Renal cortex interstitium (tissue), 3 donors: ENCODE results near the gene ATAD3A. TPM values are rescaled to one million over a fixed set of nuclear protein-coding genes. Genes with fewer than 3 reads are reported as not detected.

Experiments
- polyA plus RNA-seq, 3 donors: library from polyadenylated mRNA; unstranded; fragments of 120-200 nt; gene quantifications; one replicate each; pipeline ENCODE4 v1.2.1, GENCODE V29; 2013; ENCODE audit not compliant: insufficient read length in 3 of 3

ATAD3A gene
- polyA plus RNA-seq, 3 donors: 15.4 to 29.0 (median 25.9) TPM

Other genes with a start within 250 kb of the ATAD3A start
- gene UBE2J2, start 238.3 kb upstream of the ATAD3A start, polyA plus RNA-seq: 10 to 100 TPM; 44.5 to 58.5 (median 53.4) TPM
- gene SCNN1D, start 231.7 kb upstream of the ATAD3A start, polyA plus RNA-seq: 10 to 100 TPM in 1 of 3 donors, 1 to 10 TPM in 2; 3.9 to 10.5 (median 5.8) TPM
- gene ACAP3, start 204.2 kb upstream of the ATAD3A start, polyA plus RNA-seq: 10 to 100 TPM; 22.4 to 39.1 (median 38.3) TPM
- 10 to 100 TPM in 2 of 3 donors, 1 to 10 TPM in 1; 4.5 to 10.4 (median 10.0) TPM for gene PUSL1, start 203.6 kb upstream of the ATAD3A start, polyA plus RNA-seq
- gene INTS11, start 187.5 kb upstream of the ATAD3A start, polyA plus RNA-seq: 100 to 1,000 TPM; 107 to 159 (median 117) TPM
- 10 to 100 TPM; 10.0 to 18.0 (median 16.0) TPM for gene CPTP, start 187.4 kb upstream of the ATAD3A start, polyA plus RNA-seq
- gene TAS1R3, start 180.9 kb upstream of the ATAD3A start, polyA plus RNA-seq: under 1 TPM; 0.31 to 0.52 (median 0.47) TPM
- 10 to 100 TPM; 23.6 to 45.9 (median 42.6) TPM for gene DVL1, start 162.7 kb upstream of the ATAD3A start, polyA plus RNA-seq
- gene MXRA8, start 153.6 kb upstream of the ATAD3A start, polyA plus RNA-seq: 100 to 1,000 TPM; 145 to 202 (median 196) TPM
- 10 to 100 TPM; 52.0 to 89.3 (median 86.3) TPM for gene AURKAIP1, start 137.0 kb upstream of the ATAD3A start, polyA plus RNA-seq
- gene CCNL2, start 112.8 kb upstream of the ATAD3A start, polyA plus RNA-seq: 100 to 1,000 TPM; 241 to 386 (median 255) TPM
- 100 to 1,000 TPM; 115 to 120 (median 120) TPM for gene MRPL20, start 104.9 kb upstream of the ATAD3A start, polyA plus RNA-seq
- gene ANKRD65, start 90.9 kb upstream of the ATAD3A start, polyA plus RNA-seq: 10 to 100 TPM in 2 of 3 donors, 1 to 10 TPM in 1; 8.3 to 14.7 (median 10.6) TPM
- gene VWA1, start 76.5 kb upstream of the ATAD3A start, polyA plus RNA-seq: 10 to 100 TPM; 31.6 to 74.6 (median 62.4) TPM
- 1 to 10 TPM; 2.2 to 5.5 (median 2.9) TPM for gene ATAD3C, start 62.5 kb upstream of the ATAD3A start, polyA plus RNA-seq
- 10 to 100 TPM; 11.6 to 28.5 (median 15.1) TPM for gene ATAD3B, start 40.4 kb upstream of the ATAD3A start, polyA plus RNA-seq
- gene TMEM240, start 28.5 kb downstream of the ATAD3A start, polyA plus RNA-seq: 10 to 100 TPM in 1 of 3 donors, 1 to 10 TPM in 2; 4.0 to 12.1 (median 6.6) TPM
- 10 to 100 TPM; 79.9 to 85.8 (median 80.6) TPM for gene SSU72, start 62.7 kb downstream of the ATAD3A start, polyA plus RNA-seq
- 1 to 10 TPM; 1.8 to 4.8 (median 3.2) TPM for gene FNDC10, start 88.0 kb downstream of the ATAD3A start, polyA plus RNA-seq
- gene MIB2, start 103.3 kb downstream of the ATAD3A start, polyA plus RNA-seq: 10 to 100 TPM; 30.3 to 71.4 (median 70.4) TPM
- 10 to 100 TPM; 15.0 to 36.3 (median 35.3) TPM for gene MMP23B, start 120.0 kb downstream of the ATAD3A start, polyA plus RNA-seq
- 10 to 100 TPM; 37.7 to 45.5 (median 42.4) TPM for gene CDK11B, start 146.8 kb downstream of the ATAD3A start, polyA plus RNA-seq
- 10 to 100 TPM; 66.8 to 81.4 (median 67.8) TPM for gene SLC35E2B, start 180.6 kb downstream of the ATAD3A start, polyA plus RNA-seq
- gene CDK11A, start 212.2 kb downstream of the ATAD3A start, polyA plus RNA-seq: 10 to 100 TPM; 28.4 to 41.3 (median 38.4) TPM